GM12874 (cell line): ENCODE results near the gene PIK3R2.

Experiments used
- TF ChIP-seq, protein P1 (sequence below): IDR thresholded peaks from 2 replicates; pipeline ENCODE4 v1.5.1; 2011; ENCODE audit warnings: low read depth, mild to moderate bottlenecking, control low read depth, low read length, moderate library complexity; ENCODE audit not compliant: insufficient read depth

The PIK3R2 gene

DNA sequence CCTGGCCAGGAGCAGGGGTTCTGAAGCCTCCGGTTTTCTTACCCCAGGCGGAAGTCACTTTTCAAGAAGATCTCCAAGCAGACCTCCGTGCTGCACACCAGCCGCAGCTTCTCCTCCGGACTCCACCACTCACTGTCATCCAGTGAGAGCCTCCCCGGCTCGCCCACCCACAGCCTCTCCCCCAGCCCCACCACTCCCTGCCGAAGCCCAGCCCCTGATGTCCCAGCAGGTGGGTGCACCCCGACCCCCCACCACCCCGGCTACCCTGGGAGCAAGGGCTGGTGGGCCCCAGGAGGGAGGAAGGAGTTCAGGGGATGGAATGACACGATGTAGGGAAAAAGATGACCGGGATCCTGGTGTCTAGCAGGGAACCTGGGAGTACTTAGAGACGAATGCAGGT lies 5.6 kb upstream of the PIK3R2 start:
- TF ChIP-seq, protein P1, sequence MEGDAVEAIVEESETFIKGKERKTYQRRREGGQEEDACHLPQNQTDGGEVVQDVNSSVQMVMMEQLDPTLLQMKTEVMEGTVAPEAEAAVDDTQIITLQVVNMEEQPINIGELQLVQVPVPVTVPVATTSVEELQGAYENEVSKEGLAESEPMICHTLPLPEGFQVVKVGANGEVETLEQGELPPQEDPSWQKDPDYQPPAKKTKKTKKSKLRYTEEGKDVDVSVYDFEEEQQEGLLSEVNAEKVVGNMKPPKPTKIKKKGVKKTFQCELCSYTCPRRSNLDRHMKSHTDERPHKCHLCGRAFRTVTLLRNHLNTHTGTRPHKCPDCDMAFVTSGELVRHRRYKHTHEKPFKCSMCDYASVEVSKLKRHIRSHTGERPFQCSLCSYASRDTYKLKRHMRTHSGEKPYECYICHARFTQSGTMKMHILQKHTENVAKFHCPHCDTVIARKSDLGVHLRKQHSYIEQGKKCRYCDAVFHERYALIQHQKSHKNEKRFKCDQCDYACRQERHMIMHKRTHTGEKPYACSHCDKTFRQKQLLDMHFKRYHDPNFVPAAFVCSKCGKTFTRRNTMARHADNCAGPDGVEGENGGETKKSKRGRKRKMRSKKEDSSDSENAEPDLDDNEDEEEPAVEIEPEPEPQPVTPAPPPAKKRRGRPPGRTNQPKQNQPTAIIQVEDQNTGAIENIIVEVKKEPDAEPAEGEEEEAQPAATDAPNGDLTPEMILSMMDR: no peak

DNA sequence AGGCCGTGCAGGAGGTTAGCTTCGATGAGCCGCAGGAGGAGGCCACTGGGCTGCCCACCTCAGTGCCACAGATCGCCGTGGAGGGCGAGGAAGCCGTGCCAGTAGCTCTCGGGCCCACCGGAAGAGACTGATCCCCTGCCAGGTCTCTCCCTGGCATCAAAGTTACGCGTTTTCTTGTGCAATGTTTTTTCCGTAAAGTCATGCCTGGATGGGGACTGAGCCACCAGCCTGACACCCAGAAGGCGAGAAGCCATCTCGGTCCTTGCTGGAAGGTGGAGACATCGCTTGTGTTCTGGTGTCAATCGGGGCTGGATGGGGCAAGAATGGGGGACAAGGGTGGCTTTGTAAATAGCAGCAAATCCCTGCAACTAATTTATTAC lies 3.4 kb upstream of the PIK3R2 start:
- TF ChIP-seq, protein P1: no peak

DNA sequence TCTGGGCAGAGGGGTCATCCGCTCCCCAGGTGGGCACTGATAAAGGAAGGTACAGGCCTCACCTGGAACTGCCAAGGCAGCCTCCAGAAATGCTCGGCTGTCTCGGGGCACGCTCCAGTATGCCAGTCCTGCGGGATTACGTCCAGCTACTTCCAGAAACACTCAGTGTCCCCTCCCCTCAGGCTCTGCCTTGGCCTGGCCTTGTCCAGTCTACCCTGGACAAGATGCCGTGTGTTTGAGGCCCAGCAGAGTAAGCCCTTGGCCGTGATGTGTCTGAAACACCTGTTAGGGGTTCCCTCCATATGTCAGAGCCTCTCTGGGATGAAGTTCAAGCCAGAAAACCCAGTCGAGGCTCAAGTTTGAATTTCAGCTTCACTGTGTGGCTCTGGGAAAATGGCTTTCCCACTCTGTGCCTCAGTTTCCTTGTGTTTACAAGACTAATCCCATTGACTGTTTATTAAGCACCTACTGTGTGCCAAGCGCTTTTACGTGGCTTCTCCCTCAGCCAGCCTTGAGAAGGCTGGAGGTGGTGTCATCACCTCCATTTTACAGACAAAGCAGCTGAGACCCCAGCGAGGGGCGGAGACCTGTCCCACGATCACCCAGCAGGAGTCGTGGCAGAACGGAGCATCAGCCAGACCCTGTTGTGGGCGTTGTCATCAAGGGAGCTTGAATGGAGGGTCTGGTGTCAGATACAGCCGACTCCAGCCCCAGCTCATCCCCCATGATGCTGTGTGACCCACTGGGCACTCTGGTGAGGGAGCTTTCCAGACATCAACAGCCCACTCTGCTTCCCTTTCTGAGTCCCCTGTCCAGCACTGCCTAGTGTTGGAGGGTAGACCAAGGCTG lies 2.0 kb upstream of the PIK3R2 start:
- TF ChIP-seq, protein P1: no peak

DNA sequence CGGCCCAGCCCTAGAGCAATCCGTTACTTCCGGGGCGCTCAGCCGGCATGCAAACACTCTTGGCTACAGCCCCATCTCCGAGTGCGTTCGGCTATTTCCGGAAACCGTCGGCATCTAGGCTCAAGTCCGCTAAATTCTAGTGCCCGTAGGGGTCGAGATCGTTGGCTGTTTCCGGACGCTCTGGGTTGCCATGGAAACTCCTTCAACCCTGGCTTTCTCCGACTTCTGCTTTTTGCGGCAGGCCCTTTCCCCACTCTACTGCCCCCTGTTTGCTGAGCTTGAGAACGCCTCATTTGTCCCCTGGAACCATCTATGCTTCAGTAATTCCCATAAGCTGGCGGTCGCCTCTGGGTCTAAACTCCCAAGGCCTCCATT lies 534 bp upstream of the PIK3R2 start:
- TF ChIP-seq, protein P1: peak; percentile 82

DNA sequence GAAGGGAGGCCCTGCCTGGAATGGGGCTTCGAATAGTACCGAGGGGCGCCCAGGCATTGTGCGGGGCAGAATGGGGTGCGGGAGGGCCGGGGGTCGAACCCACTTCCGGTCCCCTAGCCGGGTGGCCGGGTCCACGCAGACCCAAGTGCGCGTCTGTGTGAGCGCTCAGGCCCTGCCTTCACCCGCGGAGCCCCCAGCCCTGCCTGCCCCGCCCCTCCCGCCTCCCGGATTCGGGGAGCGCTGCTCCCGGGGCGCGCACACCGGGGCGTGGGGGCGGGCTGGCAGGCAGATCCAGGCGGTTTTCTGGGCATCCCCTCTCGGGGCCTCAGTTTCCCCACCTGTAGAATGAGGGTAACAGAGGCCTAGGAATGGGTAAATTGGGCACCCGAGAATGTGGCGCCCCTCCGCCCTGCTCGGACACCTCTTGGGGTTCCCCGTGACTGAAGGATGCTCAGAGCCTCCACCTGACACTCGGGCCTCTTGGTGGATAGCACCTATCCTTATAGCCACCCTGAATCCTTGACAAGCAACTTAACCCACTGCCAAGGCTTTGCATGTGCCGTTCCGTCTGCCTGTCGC lies 682 bp downstream of the PIK3R2 start:
- TF ChIP-seq, protein P1: no peak

DNA sequence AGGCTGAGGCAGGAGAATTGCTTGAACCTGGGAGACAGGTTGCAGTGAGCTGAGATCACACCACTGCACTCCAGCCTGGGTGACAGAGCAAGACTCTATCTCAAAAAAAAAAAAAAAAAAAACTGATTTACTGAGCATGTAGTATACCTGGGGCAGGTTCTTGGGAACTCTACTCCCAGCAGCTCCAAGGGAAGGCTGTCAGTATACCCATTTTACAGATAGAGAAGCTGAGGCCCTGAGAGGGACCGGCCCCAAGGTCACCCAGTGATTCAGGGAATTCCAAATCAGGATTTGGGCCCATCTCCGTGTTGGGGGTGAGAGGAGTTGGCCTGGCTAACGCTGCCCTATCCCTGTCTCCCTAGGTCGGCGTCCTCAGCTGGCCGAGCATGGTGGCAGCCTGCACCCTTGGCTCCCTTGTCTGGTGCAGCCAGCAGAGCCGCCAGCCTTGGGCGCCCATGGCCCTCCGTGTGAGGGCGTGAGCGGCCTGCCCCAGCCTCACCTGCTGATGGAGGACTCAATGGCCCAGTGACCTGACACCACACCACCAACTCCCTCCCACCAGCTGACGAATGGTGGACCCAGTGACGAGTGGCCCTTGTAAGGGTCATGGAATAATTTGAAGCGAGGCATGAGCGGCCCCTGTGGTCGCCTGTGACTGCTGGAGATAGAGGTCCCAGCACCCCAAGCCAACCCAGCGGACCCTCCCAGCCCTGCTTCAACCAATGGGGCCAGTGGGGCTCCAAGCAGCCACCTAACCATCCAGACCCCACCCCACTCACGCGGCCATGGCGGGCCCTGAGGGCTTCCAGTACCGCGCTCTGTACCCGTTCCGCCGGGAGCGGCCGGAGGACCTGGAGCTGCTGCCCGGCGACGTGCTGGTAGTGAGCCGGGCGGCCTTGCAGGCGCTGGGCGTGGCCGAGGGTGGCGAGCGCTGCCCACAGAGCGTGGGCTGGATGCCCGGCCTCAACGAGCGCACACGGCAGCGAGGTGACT lies 2.4 kb downstream of the PIK3R2 start:
- TF ChIP-seq, protein P1: no peak

DNA sequence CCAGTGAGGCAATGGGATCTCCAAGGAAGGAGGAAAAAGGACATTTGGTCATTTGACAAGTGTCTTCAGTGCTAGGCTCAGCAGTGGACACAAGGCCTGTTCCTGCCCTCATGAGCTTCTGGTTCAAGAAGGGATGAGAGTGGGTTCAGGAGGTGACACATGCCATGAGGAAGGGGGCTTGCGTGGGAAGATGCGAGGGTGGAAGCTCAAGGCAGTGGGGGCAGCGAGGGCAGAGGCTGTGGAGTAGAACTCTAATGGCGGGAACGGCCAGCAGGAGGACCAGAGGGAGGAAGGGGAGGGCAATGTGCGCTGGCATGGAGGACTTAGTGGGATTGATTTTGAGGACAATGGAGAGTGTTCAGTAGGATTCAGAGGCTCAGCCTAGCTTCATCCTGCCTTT lies 3.3 kb downstream of the PIK3R2 start:
- TF ChIP-seq, protein P1: no peak
